Activated CD8-positive, alpha-beta memory T cell treated with anti-CD3 and anti-CD28 coated beads for 1 hour (primary cell): ENCODE measurements around the gene NPB.

Experiments
- DNase-seq, 2 donors: peaks; one replicate each; pipeline ENCODE4 v3.0.0-alpha.2; 2020; ENCODE audit warnings: low read depth in 1 of 2; ENCODE audit errors: extremely low read depth in 1 of 2

The NPB gene

DNA sequence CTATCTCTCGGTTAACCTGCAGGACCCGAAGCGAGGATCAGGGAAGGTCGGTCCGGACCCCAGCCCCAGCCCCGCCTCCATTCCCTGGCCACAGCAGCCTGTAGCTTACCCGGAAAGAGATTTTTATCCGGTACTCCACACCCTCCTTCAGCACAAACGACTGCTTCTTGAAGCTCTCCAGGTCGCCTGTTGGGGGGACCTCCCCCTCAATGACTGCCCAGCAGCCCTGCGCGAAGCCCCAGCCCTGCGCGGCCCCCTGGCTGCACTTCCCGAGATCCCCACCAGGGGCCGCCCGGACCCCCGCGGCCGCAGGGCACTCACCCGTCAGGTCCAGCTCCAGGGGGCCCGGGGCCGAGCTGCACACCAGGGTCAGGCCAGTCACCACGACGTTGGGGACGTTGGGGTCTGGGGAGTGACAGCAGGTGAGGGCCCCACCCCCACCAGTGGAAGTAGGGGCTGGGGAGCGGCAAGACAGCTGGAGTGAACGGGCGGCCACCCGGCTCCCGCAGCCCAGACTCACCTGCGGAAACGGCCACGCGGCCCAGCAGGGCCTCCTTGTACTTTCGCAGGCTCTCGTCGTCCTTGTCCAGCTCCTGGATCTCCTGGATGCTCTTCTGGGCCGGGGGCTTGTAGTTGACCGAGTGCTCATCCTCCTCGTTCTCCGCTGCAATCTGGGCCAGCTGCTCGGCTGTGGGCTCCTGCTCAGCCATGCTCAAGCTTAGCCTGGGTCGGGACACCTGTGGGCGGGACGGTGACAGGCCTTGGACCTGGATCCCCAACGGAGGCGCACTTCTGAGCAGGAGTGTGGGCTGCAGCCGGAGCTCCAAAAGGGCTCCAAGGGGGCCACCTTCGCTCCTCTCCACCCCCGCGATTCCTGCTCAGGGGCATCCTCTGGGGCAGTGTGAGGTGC lies 32.6 kb upstream of the NPB start:
- DNase-seq = no peak

DNA sequence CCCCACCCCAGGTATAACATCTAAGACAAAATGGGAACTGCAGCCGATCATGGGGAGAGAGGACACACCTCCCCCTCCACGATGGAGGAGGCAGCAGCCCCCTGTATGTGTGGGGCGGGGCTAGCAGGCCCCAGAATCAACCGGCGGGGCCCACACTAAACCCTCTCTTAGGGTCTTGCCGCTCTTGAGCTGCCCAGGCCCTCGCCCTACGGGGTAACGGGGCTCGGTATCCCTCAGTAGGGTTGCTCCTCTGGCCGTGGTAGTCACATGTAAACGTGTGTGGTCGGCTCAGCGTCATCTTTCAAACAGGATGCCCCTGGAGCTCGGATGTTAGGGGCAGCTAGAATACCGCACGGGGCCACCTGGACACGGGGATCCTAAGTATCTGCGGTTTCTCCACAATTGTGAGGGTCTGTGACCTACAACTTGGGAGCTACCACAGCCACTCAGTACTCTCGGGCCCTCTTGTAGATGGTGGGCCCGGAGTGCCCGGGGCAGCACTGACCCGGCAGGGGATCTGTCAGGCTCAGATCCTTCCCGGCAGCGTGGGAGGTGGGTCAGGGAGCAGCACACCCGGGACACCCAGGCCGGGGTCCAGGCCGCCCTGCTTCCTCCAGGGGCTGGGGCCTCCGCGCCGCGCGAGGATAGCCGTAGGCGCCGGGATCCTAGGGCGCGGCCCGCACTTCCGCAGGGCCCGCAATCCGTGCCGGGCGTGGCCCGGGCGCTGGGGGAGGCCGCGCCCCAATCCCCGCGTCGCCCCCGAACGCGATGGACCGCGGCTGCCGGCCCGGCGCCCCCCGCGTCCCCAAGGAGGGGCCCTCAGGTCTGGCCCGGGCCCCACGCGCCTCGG lies 31.7 kb upstream of the NPB start:
- DNase-seq = no peak

DNA sequence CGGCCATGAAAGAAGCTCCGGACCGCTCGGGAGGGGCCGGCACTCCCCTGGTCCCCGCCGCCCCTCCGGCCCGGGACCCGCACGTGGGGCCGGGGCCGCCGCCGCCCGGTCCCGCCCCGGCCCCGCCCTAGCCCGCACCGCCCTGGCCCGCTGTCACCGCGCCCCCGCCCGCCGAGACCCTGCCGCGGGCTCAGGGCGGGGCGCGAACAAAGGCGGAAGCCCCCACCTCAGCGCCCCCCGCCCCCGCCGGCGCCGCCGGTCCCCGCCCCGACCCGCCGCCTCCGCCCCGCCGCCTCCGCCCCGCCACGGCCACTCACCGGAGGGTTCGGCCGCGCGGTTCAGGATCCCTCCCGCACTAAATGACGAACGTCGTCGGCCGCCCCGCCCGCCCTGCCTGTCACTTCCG lies 31.1 kb upstream of the NPB start, which contains the start of gene ARHGDIA:
TSS of gene ARHGDIA (minus strand) at position 357 of the 406 bp plus-strand sequence. CDS start 1,407 bp downstream, outside the sequence.
- DNase-seq = no peak

DNA sequence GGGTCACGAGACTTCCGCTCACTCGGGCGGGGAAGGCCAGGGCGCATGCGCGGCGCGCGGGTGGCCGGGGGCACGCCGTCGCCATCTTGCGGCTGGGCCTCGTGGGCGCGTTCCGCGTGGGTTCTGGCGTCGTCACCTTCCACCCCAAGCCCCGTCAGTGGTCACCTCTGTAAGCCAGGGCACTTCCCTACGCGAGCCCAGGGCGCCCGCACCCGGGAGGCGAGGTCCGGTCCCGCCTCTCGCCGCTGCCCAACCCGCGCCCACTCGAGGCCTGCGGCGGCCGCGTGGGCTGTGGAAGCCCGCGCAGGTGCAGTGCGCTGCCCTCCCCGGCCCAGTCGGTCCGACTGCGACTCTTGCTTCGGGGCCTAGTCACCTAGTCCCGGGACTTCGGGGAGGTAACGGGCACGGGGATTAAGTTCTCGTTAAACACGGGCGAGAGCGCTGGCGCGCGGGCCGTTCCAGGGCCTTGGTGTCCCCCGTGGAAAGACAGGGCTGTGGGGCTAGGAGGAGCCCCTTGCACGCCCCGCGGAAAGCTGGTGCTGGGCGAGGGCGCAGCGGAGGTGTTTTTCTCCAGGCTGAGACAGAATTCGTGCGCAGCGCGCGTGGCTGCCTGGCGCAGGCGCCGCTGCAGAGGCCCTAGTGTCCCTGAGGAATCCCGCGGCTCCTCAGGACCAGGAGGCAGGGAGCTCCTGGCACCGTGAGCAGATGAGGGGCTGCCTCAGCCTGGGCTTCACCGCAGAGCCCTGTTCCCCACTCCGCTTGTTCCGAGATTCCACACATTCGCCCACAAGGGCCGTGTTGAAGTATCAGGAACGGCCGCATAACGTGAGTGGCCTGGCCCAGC lies 30.4 kb upstream of the NPB start:
- DNase-seq = peak; percentile 92 to 96

DNA sequence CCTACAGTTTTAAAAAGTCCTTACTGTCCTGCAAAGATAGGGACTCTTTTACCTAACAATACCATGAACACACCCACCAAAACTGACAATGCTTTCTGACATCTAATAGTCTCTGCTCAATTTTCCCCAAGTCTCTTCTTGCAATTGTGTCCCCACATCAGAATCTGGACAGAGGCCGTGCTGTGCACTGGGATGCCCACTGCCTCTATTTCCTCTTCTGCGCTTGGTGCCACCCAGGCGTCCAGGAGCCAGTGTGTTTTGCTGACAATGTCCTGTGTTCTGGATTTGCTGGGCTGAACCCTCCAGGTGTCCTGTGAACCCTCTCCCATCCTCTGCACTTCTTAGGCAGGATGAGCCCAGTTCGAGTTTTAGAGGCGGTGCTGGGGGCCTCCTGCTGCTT lies 24.5 kb upstream of the NPB start:
- DNase-seq = no peak

DNA sequence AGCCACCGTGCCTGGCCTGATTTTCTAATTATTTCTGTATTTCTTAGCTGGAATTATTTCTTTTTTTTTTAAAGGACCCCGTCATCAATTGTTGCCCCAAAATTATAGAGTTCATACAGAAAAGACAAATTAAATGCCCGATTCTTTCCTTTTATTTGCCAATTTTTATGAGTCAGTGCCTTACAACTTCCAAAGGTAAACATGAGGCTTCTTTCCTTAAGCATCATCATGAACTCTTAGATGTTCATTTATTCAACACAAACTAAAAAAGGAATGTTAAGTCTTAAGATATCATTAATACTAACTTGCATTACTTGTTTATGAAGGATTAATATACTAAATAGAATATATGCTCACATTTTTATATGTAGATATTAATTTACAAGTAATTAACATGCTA lies 23.7 kb upstream of the NPB start:
- no peak for DNase-seq

DNA sequence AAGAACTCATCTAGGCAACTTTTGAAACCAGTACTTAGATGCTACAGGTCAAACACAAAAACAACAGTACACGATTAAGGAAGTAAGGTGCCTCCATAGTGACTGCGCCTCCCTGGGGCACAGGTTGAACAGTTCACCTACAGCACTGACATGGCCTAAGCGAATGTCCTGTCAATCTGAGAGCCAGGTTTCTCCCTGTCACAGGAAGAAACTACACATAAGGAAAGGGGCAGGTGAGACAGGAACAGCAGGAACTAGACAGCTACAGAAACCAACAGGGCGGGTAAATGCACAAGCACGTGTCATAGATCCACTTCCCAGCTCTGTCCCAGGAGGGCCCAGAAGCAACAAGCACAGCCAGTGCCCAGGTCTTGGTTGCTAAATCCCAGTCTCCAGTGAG lies 22.9 kb upstream of the NPB start:
- DNase-seq = no peak

DNA sequence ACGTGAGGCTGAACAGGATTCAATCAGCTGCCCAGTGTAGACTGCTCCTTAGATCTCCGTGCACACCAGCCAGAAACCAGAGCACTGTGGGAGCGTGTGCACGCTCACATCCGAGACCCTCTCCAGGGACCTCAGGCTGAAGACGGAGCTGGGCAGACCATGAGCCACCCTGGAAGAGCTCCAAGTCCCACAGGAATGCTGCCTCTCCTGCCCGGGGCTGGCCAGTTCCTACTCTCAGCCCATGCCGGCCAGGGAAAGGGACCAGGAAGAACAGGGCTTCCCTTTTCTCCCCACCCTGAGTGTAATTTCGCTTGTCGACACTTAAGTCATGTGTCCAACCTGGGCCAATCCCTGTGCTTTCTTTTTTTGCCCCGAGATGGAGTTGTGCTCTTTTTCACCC lies 17.5 kb upstream of the NPB start:
- DNase-seq = no peak

DNA sequence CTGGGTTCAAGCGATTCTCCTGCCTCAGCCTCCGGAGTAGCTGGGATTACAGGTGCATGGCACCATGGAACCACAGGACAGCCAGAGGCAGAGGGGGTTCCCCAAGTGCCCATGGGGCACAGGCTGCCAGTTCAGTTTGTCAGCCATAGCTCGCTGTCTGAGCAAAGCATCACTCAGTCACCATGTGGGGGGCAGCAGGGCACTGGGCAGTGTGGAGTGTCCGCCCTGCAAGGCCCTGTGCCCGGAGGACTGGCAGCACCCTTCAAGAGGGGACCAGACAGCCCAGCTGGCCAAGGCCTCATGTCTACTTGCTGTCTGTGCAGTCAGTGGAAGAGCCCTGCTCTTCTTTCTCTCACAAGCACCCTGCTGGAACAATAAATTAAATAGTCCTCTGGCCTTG lies 17.1 kb upstream of the NPB start:
- DNase-seq = no peak

DNA sequence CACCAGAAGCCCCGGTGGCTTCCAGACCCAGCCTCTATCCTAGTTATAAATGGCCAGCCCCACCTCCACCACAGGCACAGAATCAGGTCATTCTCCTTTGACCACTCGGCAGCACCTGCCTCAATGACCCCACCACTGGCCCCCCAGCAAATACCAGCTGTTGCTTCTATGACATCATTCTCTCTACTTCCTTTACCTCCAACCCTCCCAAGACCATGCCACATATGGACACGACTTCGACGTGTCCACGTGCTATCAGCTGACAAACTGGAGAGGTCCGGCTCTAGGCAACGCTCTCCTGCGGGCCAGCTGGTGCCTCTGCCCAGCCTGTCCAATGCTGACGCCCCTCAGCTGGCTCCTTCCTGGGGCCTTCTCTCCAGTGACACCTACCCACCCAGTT lies 16.6 kb upstream of the NPB start:
- no peak for DNase-seq

DNA sequence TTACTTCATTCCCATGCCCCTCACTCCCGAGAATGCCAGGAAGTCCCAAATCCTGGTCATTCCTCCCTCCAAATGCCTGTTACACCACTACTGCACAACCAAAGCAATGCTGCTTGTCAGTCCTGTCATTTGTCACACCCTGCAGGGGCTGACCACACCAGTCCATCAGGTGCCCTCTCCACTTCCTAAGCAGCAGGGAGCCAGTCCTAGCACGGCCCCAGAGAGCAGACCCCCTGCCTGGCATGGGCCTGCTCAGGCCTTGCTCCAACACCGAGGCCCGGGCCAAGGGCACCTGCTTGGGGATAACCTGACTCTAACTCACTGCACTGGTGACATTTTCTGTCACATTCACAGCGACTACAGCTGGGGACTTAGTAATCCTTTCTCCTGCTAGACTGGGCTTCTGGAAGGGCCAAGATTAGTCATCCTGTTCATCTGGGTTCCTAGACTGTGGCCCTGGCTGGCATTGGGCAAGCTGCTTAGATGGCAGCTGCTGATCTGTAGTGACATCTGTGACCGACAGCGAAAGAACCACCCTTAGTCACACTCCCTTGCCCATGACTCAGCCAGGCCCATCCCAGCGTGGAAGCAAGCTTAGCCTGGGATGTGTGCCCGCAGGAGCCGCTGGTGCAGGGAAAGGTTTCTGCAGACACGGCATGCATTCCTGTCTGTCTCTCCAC lies 16.0 kb upstream of the NPB start:
- DNase-seq = no peak

DNA sequence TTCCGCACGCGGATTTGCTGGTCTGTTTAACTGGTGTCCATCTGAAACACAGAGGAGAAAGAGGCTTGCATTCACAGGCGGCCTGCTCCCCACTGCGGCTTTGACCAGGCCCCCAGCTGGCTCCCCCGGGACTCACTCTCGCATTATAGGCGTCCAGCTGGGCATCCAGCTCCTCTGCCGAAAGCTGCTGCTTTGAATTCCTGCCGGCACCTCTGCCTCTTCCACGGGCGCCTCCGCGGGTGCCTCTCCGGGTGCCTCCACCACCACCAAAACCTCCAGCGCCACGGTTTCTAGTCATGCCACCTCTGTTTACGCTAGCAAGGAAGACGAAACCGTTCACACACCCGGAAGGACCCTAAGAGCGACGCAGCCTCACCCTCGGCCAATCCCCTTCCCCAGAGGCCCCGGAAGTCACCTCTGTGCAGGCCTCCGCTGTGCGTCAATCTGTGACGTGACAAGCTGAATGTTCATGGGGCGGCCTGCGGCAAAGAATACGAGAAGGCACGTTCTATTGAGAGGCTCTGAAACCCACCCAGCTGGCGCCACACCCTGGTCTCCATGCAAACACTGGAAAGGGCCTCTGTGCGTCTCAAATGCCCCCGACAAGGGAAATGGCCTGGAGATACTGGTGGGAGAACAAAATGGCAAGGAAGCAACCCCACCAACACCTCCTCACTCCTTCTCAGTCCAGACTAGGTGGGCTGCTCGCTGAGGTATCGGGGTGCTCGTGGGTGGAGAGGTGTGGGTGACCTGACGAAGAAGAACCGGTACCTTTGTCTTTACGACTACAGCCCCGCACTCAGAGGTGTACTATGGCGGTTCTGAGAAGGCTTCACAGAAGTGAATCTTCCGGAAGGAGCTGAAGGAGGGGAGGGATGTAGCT lies 13.7 kb upstream of the NPB start:
- no peak for DNase-seq

DNA sequence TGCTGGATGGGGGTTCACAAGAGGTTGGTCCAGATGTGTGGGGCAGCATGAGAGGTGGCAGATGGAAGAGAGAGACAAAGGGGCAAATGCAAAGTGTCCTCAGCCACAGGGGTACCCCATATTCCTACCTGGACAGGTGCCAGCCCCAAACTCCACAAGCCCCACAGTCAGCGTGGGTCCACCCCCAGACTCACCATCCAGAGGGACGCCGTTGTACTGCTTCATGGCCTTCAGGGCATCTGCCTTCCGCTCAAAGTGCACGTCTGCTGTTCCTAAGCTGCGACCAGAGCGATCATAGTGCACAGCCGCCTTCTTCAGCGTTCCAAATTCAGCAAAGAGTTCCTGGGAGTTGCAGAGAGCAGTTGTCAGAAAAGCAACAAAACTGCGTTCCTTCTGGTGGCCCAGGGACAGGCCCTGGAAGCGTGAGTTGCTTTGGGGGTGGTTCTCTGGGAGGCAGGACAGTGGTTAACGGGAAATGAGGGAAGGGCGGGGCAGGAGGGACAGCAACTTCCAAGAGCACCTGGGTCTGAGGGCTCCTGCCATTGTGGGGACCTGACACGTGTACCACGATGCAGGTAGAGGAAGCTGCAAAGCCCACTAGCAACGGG lies 12.9 kb upstream of the NPB start:
- DNase-seq = no peak

DNA sequence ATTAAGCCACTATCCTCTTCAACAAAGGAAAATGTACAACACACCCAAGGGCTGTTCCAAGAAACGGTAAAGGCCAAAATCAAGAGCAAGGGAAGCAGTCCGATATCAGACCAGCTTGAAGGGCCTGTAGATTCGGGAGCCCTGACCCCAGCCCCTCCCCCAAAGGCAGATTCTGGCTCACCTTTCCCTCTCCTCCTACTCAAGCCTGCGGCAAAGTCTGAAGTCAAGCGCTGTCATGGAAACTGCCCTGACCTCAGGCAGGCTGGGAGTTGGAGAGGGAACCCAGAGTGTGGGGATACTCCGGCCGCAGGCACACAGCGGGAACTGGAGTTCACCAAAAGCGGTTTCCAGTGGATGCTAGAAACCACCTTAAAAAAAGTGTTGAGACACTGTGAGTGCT lies 12.4 kb upstream of the NPB start:
- DNase-seq = no peak

DNA sequence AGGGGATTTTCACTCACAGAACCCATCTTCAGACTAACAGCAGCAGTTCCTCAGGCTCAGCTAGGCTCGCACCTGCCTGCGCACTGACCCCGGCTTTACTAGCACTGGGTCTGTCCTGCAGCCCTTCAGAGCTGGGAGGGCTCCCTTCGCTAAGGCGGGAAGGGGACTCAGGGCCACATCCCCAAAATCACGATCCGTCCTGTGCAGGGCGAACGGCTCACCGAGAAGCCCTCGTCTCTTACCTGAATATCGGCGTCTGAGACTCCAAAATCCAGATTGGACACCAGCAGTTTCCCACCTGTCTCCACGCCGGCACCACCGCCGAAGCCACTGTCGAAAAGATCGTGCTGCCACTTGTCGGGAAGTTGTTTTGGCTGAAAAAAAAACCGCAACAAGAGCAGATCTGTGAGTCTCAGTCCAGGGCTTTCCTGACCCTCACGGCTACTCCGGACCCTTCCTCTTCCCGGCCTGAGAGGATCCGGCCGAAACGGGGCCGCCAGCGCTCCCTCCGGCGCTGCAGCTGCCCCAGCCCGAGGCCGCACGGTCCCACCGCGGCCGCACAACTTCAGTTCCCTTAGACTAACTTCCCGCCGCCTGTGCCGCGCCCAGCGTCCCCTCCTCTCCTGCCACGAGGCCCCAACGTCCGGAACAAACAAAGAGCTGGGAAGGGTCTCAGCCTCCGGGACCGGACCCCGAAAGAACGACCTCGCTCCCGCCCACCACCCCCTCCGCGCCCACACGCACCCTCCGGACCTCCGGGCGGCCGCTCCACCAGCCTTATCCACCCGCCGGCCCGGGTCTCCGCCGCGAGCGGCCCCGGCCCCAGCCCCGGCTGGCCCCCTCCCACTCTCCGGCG lies 11.4 kb upstream of the NPB start:
- no peak for DNase-seq

DNA sequence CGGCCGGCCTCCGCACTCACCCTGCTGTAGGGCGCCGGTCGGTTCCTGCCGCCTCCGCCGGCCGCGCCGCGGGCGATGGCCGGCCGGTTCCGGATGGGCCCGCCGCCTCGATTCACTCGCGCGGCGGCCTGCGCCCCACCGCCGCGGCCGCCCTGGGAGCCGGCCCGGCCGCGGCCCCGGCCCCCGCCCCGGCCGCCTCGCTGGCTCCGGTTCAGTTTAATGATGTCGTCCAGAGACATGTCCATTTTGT lies 10.8 kb upstream of the NPB start:
- DNase-seq = no peak

DNA sequence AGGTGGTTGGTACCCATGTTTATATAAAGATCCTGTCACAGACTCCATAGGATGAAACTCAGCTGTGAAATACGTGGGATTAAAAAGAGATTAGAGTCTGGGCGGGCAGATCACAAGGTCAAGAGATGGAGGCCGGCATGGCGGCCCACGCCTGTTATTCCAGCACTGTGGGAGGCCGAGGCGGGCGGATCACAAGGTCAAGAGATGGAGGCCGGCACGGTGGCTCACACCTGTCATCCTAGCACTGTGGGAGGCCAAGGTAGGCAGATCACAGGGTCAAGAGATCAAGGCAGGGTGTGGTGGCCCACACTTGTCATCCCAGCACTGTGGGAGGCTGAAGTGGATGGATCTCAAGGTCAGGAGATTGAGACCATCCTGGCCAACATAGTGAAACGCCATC lies 6.6 kb upstream of the NPB start:
- no peak for DNase-seq

DNA sequence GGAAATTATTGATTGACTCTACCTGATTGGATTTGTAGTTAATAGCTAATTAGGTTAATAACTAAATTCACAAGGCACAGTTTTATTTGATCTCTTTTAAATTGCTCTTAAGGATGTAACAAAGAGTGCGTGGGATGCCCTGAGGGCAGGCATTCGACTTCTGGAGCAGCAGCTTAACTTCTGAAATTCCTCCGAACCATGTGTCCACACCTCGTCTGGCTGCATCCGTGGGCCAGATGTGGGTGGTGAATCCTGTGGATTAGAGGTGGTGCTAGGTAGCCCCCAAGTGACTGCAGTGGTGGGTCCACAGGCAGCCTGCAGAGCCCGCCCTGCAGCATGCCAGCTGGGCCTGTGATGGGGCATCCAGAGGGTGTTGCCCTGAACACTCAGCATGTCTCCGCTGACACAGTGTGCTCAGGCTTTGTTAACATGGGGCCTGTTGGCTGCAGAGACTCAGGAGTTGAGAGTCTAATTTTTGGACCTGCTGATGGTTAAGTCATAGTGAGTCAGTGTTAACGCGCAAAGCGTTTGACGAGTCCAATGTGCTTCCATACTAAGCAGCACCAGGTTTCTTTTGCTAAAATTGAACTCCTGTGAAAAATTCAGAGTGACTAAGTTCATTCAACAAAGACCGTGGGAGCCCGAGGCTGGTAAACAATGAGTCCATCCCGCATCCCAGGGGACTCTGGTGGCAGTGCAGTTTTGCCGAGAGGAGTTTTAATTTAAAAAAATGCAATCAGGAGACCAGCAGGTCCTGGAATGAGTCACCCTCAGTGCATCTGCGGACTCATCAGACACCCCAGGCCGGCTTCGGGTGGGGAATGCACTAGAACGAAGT lies 3.8 kb upstream of the NPB start:
- no peak for DNase-seq
